ENCODE results near the gene TIFAB. TPM values are rescaled to one million over a fixed set of nuclear protein-coding genes. Genes with fewer than 3 reads are reported as not detected.

Gene TIFAB
- total RNA-seq, 1 experiment from 2014 or later, result not detected

- no peak for TF ChIP-seq SRF (IDR thresholded peaks at IDR 0.05; ENCODE audit: low read depth)
- no peak for TF ChIP-seq YY1 (IDR thresholded peaks at IDR 0.05; ENCODE audit: extremely low read depth, insufficient replicate concordance, low read depth, low read length)
- TF ChIP-seq REST (IDR thresholded peaks at IDR 0.05; ENCODE audit: low read depth), result no peak
- TF ChIP-seq EZH2 (IDR thresholded peaks at IDR 0.05), result no peak
- TF ChIP-seq POLR2A (IDR thresholded peaks at IDR 0.05; ENCODE audit: borderline replicate concordance, extremely low read depth, insufficient read depth, insufficient read length), result no peak
- TF ChIP-seq ZFX (IDR thresholded peaks at IDR 0.05), result no peak
- TF ChIP-seq SIN3A (IDR thresholded peaks at IDR 0.05; ENCODE audit: low read depth), result no peak
- no peak for TF ChIP-seq POLR2AphosphoS5 (IDR thresholded peaks at IDR 0.05; ENCODE audit: low read depth, low read length)
These were observed 46.5 kb upstream of the TIFAB start (continued) for GRCh38 chr5:135498637-135498995.

- H3K9ac ChIP-seq (ENCODE audit: low read length), result no peak overlapping the region
- RAD21 ChIA-PET (ENCODE audit: low non-redundant PET in 1 of 2, low total read pairs in 2 of 2, uncharacterized antibody in 2 of 2, unreplicated experiment in 2 of 2), result interaction anchor here in 1 of 2 experiments (0.6 kb wide), 1 partner anchor 62 kb away, joined by 3 read pairs; no protein-coding TSS in a partner anchor
- DNase-seq (ENCODE audit: low read depth, low spot score) (no peak), ATAC-seq (0 out of 2 replicates have a peak, but pooled peaks have one; percentile 20)
- H3K4me1 ChIP-seq (ENCODE audit: control insufficient read depth in 1 of 2, insufficient read depth in 2 of 2, low read length in 2 of 2), result peaks cover 0 to 23% of the 10 kb centered on the region in 2 experiments; a peak in 2 of 4 replicates
- H3K4me2 ChIP-seq (ENCODE audit: low read length), result no peak overlapping the region
- H3K9me2 ChIP-seq (ENCODE audit: insufficient read depth), result no peaks in the 10 kb centered on the region
- POLR2A ChIA-PET, result no interaction called here
- BruUV-seq (replicated peaks), result no TSS peak
- no peak overlapping the region for H3K27ac ChIP-seq (ENCODE audit: low read depth, low read length)
- no peaks in the 10 kb centered on the region for H4K20me1 ChIP-seq (ENCODE audit: insufficient read depth)
- no peaks in the 10 kb centered on the region for H3K36me3 ChIP-seq (ENCODE audit: control insufficient read depth in 1 of 2, insufficient read depth in 2 of 2, low read length in 2 of 2)
- H2AFZ ChIP-seq (ENCODE audit: low read depth, low read length, poor library complexity, severe bottlenecking), result no peak overlapping the region
- intact Hi-C loops (cut with micrococcal nuclease), result no loop called here
- no peaks in the 10 kb centered on the region for H3K79me2 ChIP-seq (ENCODE audit: insufficient read depth, low read length)
- no peaks in the 10 kb centered on the region for H3K9me3 ChIP-seq (ENCODE audit: control insufficient read depth in 1 of 2, insufficient read depth in 1 of 2, low read depth in 1 of 2, low read length in 2 of 2)
- CTCF ChIA-PET, result interaction anchor here (1.2 kb wide), 1 partner anchor 37 kb away, joined by 4 read pairs; no protein-coding TSS in a partner anchor
- no peak overlapping the region for H3K4me3 ChIP-seq (replicated peaks in 1 of 2; ENCODE audit: low read depth in 1 of 2, low read length in 2 of 2)
- H3K27me3 ChIP-seq (ENCODE audit: insufficient read depth, low read length), result peaks cover 4% of the 10 kb centered on the region; the same call in 1 of the 2 replicates
- TF ChIP-seq REST (IDR thresholded peaks at IDR 0.05; ENCODE audit: low read depth) (no peak), FOSL1 (IDR thresholded peaks at IDR 0.05; ENCODE audit: low read depth) (no peak), EZH2phosphoT487 (IDR thresholded peaks at IDR 0.05; ENCODE audit: borderline replicate concordance) (no peak), EZH2 (IDR thresholded peaks at IDR 0.05) (no peak), YY1 (IDR thresholded peaks at IDR 0.05; ENCODE audit: extremely low read depth, insufficient replicate concordance, low read depth, low read length) (no peak), ZBTB33 (IDR thresholded peaks at IDR 0.05; ENCODE audit: extremely low read depth, insufficient replicate concordance, low read length) (no peak), SP1 (IDR thresholded peaks at IDR 0.05; ENCODE audit: low read depth) (no peak), JUND (IDR thresholded peaks at IDR 0.05) (no peak), SIN3A (IDR thresholded peaks at IDR 0.05; ENCODE audit: low read depth) (no peak), RAD21 (IDR thresholded peaks at IDR 0.05; ENCODE audit: low read depth) (no peak), ELF1 (IDR thresholded peaks at IDR 0.05; ENCODE audit: borderline replicate concordance, low read depth) (no peak), EGR1 (IDR thresholded peaks at IDR 0.05; ENCODE audit: low read depth) (no peak)
These were observed 46.0 kb upstream of the TIFAB start for GRCh38 chr5:135497971-135498636.

Measured in HCT116 (cell line).